DOHH2 (cell line): ENCODE results near the gene TMUB2.
A peak's percentile ranks its signal among the peaks of the same experiment; 100 is the strongest.

Source experiments
- H3F3A ChIP-seq: fragments of 200-600 bp; sonication (generic), shearing (Covaris generic); 2 replicates; pipeline ENCODE4 v1.6.0; 2016; ENCODE audit warnings: antibody characterized with exemption, mild to moderate bottlenecking; ENCODE audit not compliant: control insufficient read depth, insufficient read depth
- H3K27ac ChIP-seq: fragments of 200-600 bp; sonication (generic); 2 replicates; pipeline ENCODE4 v1.5.1; 2014; ENCODE audit warnings: low read depth, mild to moderate bottlenecking, low read length, moderate library complexity
- H3K27me3 ChIP-seq: fragments of 200-600 bp; sonication (generic); 2 replicates; pipeline ENCODE4 v1.6.1; 2014; ENCODE audit warnings: mild to moderate bottlenecking, low read length, mixed read lengths; ENCODE audit not compliant: control insufficient read depth
- H3K36me3 ChIP-seq: fragments of 200-600 bp; sonication (generic); 2 replicates; pipeline ENCODE4 v1.6.1; 2014; ENCODE audit warnings: mild to moderate bottlenecking, low read length, moderate library complexity, mixed read lengths; ENCODE audit not compliant: control insufficient read depth
- H3K4me1 ChIP-seq: fragments of 200-600 bp; sonication (generic); 2 replicates; pipeline ENCODE4 v1.6.1; 2014; ENCODE audit warnings: mild to moderate bottlenecking, low read length, mixed read lengths; ENCODE audit not compliant: control insufficient read depth
- H3K4me2 ChIP-seq: fragments of 200-600 bp; sonication (generic); 2 replicates; pipeline ENCODE4 v1.6.0; 2014; ENCODE audit warnings: mild to moderate bottlenecking, low read length, moderate library complexity
- H3K4me3 ChIP-seq: fragments of 200-600 bp; sonication (generic); 2 replicates; pipeline ENCODE4 v1.5.1; 2014; ENCODE audit warnings: mild to moderate bottlenecking, low read length, mixed read lengths
- H3K79me2 ChIP-seq: fragments of 200-600 bp; sonication (generic); 2 replicates; pipeline ENCODE4 v1.6.1; 2014; ENCODE audit warnings: mild to moderate bottlenecking, low read length, mixed read lengths; ENCODE audit not compliant: control insufficient read depth
- H3K9me2 ChIP-seq: fragments of 200-600 bp; sonication (generic); replicated peaks from 2 replicates; pipeline ENCODE4 v1.6.1; 2014; ENCODE audit warnings: mild to moderate bottlenecking, low read length, mixed read lengths; ENCODE audit not compliant: control insufficient read depth
- H3K9me3 ChIP-seq: fragments of 200-600 bp; sonication (generic); 2 replicates; pipeline ENCODE4 v1.6.1; 2014; ENCODE audit warnings: antibody characterized with exemption, low read length, mixed read lengths; ENCODE audit not compliant: control insufficient read depth, insufficient read depth
- H4K20me1 ChIP-seq: fragments of 200-600 bp; sonication (generic); 2 replicates; pipeline ENCODE4 v1.6.0; 2014; ENCODE audit warnings: low read depth, mild to moderate bottlenecking, antibody characterized with exemption, low read length, moderate library complexity; ENCODE audit not compliant: control insufficient read depth, insufficient read depth
- CTCF ChIP-seq: fragments of 200-600 bp; sonication (generic); IDR thresholded peaks from one replicate; pipeline ENCODE4 v1.5.1; 2014; ENCODE audit warnings: antibody characterized with exemption, mild to moderate bottlenecking, low read depth, low read length; ENCODE audit not compliant: poor library complexity, severe bottlenecking
- EZH2phosphoT487 ChIP-seq: fragments of 200-600 bp; sonication (generic); IDR thresholded peaks from 2 replicates; pipeline ENCODE4 v1.6.1; 2017; ENCODE audit warnings: borderline replicate concordance, mild to moderate bottlenecking, antibody characterized with exemption, low read length, moderate library complexity, mixed read lengths

Gene TMUB2

GRCh38 chr17:44219616-44220212 lies 32.9 kb downstream of the TMUB2 start, which contains the start of gene UBTF:
Gene UBTF (minus strand): TSS chr17:44219675. CDS start chr17:44218229, 1,446 bp downstream.
- Histone ChIP-seq H3K9me3 (no peaks in the 10 kb centered on the region), H3K79me2 (peaks cover 62% of the 10 kb centered on the region), H3K27ac (peak within 1 kb of the TSS; percentile 82)

GRCh38 chr17:44220213-44221083 lies 33.7 kb downstream of the TMUB2 start:
- TF ChIP-seq CTCF: no peak
- TF ChIP-seq EZH2phosphoT487: no peak
- Histone ChIP-seq H3K4me2 (peak overlapping the region; percentile 88), H3K79me2 (peaks cover 54% of the 10 kb centered on the region), H3K27ac (peak overlapping the region; percentile 82), H3K36me3 (peaks cover 34% of the 10 kb centered on the region), H3K9me2 (no peaks in the 10 kb centered on the region), H3K27me3 (no peaks in the 10 kb centered on the region), H3K4me1 (peaks cover 31% of the 10 kb centered on the region), H3K4me3 (peak overlapping the region; percentile 78), H4K20me1 (no peaks in the 10 kb centered on the region), H3F3A (peaks cover 20% of the 10 kb centered on the region), H3K9me3 (no peaks in the 10 kb centered on the region)

More at GRCh38 chr17:44219616-44220212, 32.9 kb downstream of the TMUB2 start, which contains the start of gene UBTF:
- peaks cover 41% of the 10 kb centered on the region for H3K36me3 ChIP-seq
- H3K9me2 ChIP-seq: no peaks in the 10 kb centered on the region
- H3F3A ChIP-seq: peaks cover 25% of the 10 kb centered on the region
- H4K20me1 ChIP-seq: no peaks in the 10 kb centered on the region
- peak within 1 kb of the TSS; percentile 78 for H3K4me3 ChIP-seq
- H3K27me3 ChIP-seq: no peaks in the 10 kb centered on the region
- no peak for TF ChIP-seq CTCF
- no peak for TF ChIP-seq EZH2phosphoT487
- H3K4me1 ChIP-seq: peaks cover 39% of the 10 kb centered on the region
- peak within 1 kb of the TSS; percentile 66 for H3K4me2 ChIP-seq

- no peaks in the 10 kb centered on the region for H3K9me3 ChIP-seq
- H3K4me3 ChIP-seq: peak overlapping the region; percentile 78
- peaks cover 26% of the 10 kb centered on the region for H3K36me3 ChIP-seq
- H3K27me3 ChIP-seq: no peaks in the 10 kb centered on the region
- peaks cover 15% of the 10 kb centered on the region for H3F3A ChIP-seq
- no peaks in the 10 kb centered on the region for H3K9me2 ChIP-seq
- H3K4me2 ChIP-seq: peak overlapping the region; percentile 88
- H4K20me1 ChIP-seq: no peaks in the 10 kb centered on the region
- H3K79me2 ChIP-seq: peaks cover 46% of the 10 kb centered on the region
- H3K27ac ChIP-seq: peak overlapping the region; percentile 82
- TF ChIP-seq EZH2phosphoT487: no peak
- TF ChIP-seq CTCF: peak; percentile 21
- peaks cover 23% of the 10 kb centered on the region for H3K4me1 ChIP-seq
These were observed 34.5 kb downstream of the TMUB2 start for GRCh38 chr17:44221084-44221861.
